GM18909 (cell line): ENCODE measurements around the gene TRAK1.
A peak's percentile ranks its signal among the peaks of the same experiment; 100 is the strongest.

ENCODE experiments used
- ATAC-seq: cut with Tn5 transposase; IDR thresholded peaks from one replicate; pipeline ENCODE4 v1.9.1; 2021; ENCODE audit warnings: mild to moderate bottlenecking; ENCODE audit not compliant: unreplicated experiment, poor library complexity

Gene TRAK1

GRCh38 chr3:42175386-42176240, 84.5 kb downstream of the TRAK1 start:
- no peak for ATAC-seq

- no peak for ATAC-seq
Observed at GRCh38 chr3:42176242-42177034, 85.3 kb downstream of the TRAK1 start.

- no peak for ATAC-seq
Observed at GRCh38 chr3:42177068-42177800, 86.1 kb downstream of the TRAK1 start.

GRCh38 chr3:42177801-42178150, 86.6 kb downstream of the TRAK1 start:
- no peak for ATAC-seq

GRCh38 chr3:42179110-42179725, 88.1 kb downstream of the TRAK1 start:
- no peak for ATAC-seq

- ATAC-seq = no peak
Observed at GRCh38 chr3:42180901-42181300, 89.7 kb downstream of the TRAK1 start.

- ATAC-seq = no peak
Observed at GRCh38 chr3:42182555-42182954, 91.4 kb downstream of the TRAK1 start.

- no peak for ATAC-seq
Observed at GRCh38 chr3:42183991-42184632, 93.0 kb downstream of the TRAK1 start.

GRCh38 chr3:42184651-42185443, 93.7 kb downstream of the TRAK1 start:
- ATAC-seq = no peak

- ATAC-seq = no peak
Observed at GRCh38 chr3:42187936-42188335, 96.8 kb downstream of the TRAK1 start.

GRCh38 chr3:42188376-42188775, 97.2 kb downstream of the TRAK1 start:
- no peak for ATAC-seq

GRCh38 chr3:42189001-42189460, 97.9 kb downstream of the TRAK1 start:
- ATAC-seq = no peak

GRCh38 chr3:42189736-42190135, 98.6 kb downstream of the TRAK1 start:
- ATAC-seq = no peak

- ATAC-seq = no peak
Observed at GRCh38 chr3:42190701-42191442, 99.7 kb downstream of the TRAK1 start.

GRCh38 chr3:42191443-42191747, 100.2 kb downstream of the TRAK1 start:
- no peak for ATAC-seq

- peak; percentile 51 for ATAC-seq
Observed at GRCh38 chr3:42192334-42193200, 101.4 kb downstream of the TRAK1 start.

- ATAC-seq = no peak
Observed at GRCh38 chr3:42194943-42195510, 103.9 kb downstream of the TRAK1 start.
